Activated CD4-positive, alpha-beta T cell treated with anti-CD3 and anti-CD28 coated beads, Interleukin-10, Interleukin-2, amounts not matched to agents 100 ng/mL and 50 ng/mL, durations not matched to agents 16 hours and 8 hours (primary cell): ENCODE results near the gene POLD2.

ENCODE experiments used
- DNase-seq: peaks from one replicate; pipeline ENCODE4 v3.0.0-alpha.2; 2020

POLD2 gene

GRCh38 chr7:44101303-44101965 is 21.9 kb downstream of the POLD2 start:
- DNase-seq: no peak

- DNase-seq: no peak
Observed at GRCh38 chr7:44100458-44101302, 22.7 kb downstream of the POLD2 start.

GRCh38 chr7:44099669-44100068 is 23.7 kb downstream of the POLD2 start:
- DNase-seq: no peak

- no peak for DNase-seq
Observed at GRCh38 chr7:44098092-44099068, 25.0 kb downstream of the POLD2 start.

- DNase-seq: peak; percentile 43
Observed at GRCh38 chr7:44097064-44097932, 26.1 kb downstream of the POLD2 start.

GRCh38 chr7:44096326-44096881 is 26.9 kb downstream of the POLD2 start:
- DNase-seq: no peak

GRCh38 chr7:44095781-44096180 is 27.6 kb downstream of the POLD2 start:
- DNase-seq: no peak

- DNase-seq: no peak
Observed at GRCh38 chr7:44094883-44095592, 28.3 kb downstream of the POLD2 start.

GRCh38 chr7:44094365-44094764 is 29.0 kb downstream of the POLD2 start:
- DNase-seq: no peak

- no peak for DNase-seq
Observed at GRCh38 chr7:44093102-44093641, 30.2 kb downstream of the POLD2 start.

- no peak for DNase-seq
Observed at GRCh38 chr7:44087911-44088838, 35.2 kb downstream of the POLD2 start.

GRCh38 chr7:44086627-44087026 is 36.7 kb downstream of the POLD2 start:
- no peak for DNase-seq

- no peak for DNase-seq
Observed at GRCh38 chr7:44085546-44085945, 37.8 kb downstream of the POLD2 start.

- DNase-seq: no peak
Observed at GRCh38 chr7:44084701-44085100, 38.6 kb downstream of the POLD2 start.

- DNase-seq: no peak
Observed at GRCh38 chr7:44083796-44084195, 39.6 kb downstream of the POLD2 start.

GRCh38 chr7:44082541-44083207 is 40.7 kb downstream of the POLD2 start:
- peak; percentile 100 for DNase-seq

- DNase-seq: peak; percentile 54
Observed at GRCh38 chr7:44081266-44081748, 42.0 kb downstream of the POLD2 start.

GRCh38 chr7:44080686-44081265 is 42.6 kb downstream of the POLD2 start:
- peak; percentile 22 for DNase-seq
